ENCODE measurements around the gene RHOG.
A peak's percentile ranks its signal among the peaks of the same experiment; 100 is the strongest.
"Not testable (repeated sequence)": the region's sequence is repeated elsewhere in the genome, so short reads cannot be mapped to it uniquely, and the experiment has no call there.

Gene RHOG

GRCh38 chr11:3834349-3834663, 6.5 kb downstream of the RHOG start:
- DNase-seq (ENCODE audit: low spot score) = no peak

GRCh38 chr11:3833449-3833848, 7.3 kb downstream of the RHOG start:
- DNase-seq (ENCODE audit: low spot score) = no peak

- no peak for DNase-seq (ENCODE audit: low spot score)
Observed at GRCh38 chr11:3832816-3833215, 7.9 kb downstream of the RHOG start.

- DNase-seq (ENCODE audit: low spot score) = no peak
Observed at GRCh38 chr11:3831378-3832239, 9.2 kb downstream of the RHOG start.

- DNase-seq (ENCODE audit: low spot score) = no peak
Observed at GRCh38 chr11:3830730-3831129, 10.0 kb downstream of the RHOG start.

GRCh38 chr11:3830088-3830487, 10.7 kb downstream of the RHOG start:
- DNase-seq (ENCODE audit: low spot score) = no peak

- DNase-seq (ENCODE audit: low spot score) = no peak
Observed at GRCh38 chr11:3827434-3828186, 13.1 kb downstream of the RHOG start.

GRCh38 chr11:3826721-3827120, 14.0 kb downstream of the RHOG start:
- no peak for DNase-seq (ENCODE audit: low spot score)

GRCh38 chr11:3825473-3826154, 15.1 kb downstream of the RHOG start:
- no peak for DNase-seq (ENCODE audit: low spot score)

- DNase-seq (ENCODE audit: low spot score) = peak; percentile 41
Observed at GRCh38 chr11:3824714-3825472, 15.9 kb downstream of the RHOG start.

GRCh38 chr11:3823762-3824506, 16.8 kb downstream of the RHOG start:
- no peak for DNase-seq (ENCODE audit: low spot score)

GRCh38 chr11:3823303-3823702, 17.5 kb downstream of the RHOG start:
- peak; percentile 86 for DNase-seq (ENCODE audit: low spot score)

- DNase-seq (ENCODE audit: low spot score) = no peak
Observed at GRCh38 chr11:3822312-3822711, 18.4 kb downstream of the RHOG start.

- no peak for DNase-seq (ENCODE audit: low spot score)
Observed at GRCh38 chr11:3820971-3821370, 19.8 kb downstream of the RHOG start.

GRCh38 chr11:3817181-3817800, 23.5 kb downstream of the RHOG start:
- DNase-seq (ENCODE audit: low spot score) = no peak

GRCh38 chr11:3816673-3817072, 24.1 kb downstream of the RHOG start:
- DNase-seq (ENCODE audit: low spot score) = no peak

- no peak for DNase-seq (ENCODE audit: low spot score)
Observed at GRCh38 chr11:3815845-3816244, 24.9 kb downstream of the RHOG start.

- DNase-seq (ENCODE audit: low spot score) = not testable (repeated sequence)
Observed at GRCh38 chr11:3814832-3815231, 25.9 kb downstream of the RHOG start.

- DNase-seq (ENCODE audit: low spot score) = no peak
Observed at GRCh38 chr11:3810951-3811350, 29.8 kb downstream of the RHOG start.

- no peak for DNase-seq (ENCODE audit: low spot score)
Observed at GRCh38 chr11:3810446-3810845, 30.3 kb downstream of the RHOG start.

GRCh38 chr11:3809624-3809928, 31.2 kb downstream of the RHOG start:
- no peak for DNase-seq (ENCODE audit: low spot score)

All from GM03348 (cell line).